Endometrial microvascular endothelial cells (primary cell): ENCODE measurements around the gene DUS1L. TPM values are rescaled to one million over a fixed set of nuclear protein-coding genes. Genes with fewer than 3 reads are reported as not detected.

Source experiments
- in situ Hi-C: cut with HindIII; loops from 2 replicates; pipeline ENCODE4 v1.10.0; 2017; ENCODE audit warnings: low sequenced_read_pairs, low pct_unique_long_range_greater_than_20kb; ENCODE audit errors: inconsistent ontology term
- total RNA-seq: library from RNA; depleted of rRNA; stranded (reverse); fragments of >200 nt; gene quantifications from one replicate; pipeline ENCODE4 v1.2.3, GENCODE V29; 2015; ENCODE audit errors: inconsistent ontology term

Gene DUS1L
- total RNA-seq, 1 donor from 2014 or later, result 70.0 TPM

DNA sequence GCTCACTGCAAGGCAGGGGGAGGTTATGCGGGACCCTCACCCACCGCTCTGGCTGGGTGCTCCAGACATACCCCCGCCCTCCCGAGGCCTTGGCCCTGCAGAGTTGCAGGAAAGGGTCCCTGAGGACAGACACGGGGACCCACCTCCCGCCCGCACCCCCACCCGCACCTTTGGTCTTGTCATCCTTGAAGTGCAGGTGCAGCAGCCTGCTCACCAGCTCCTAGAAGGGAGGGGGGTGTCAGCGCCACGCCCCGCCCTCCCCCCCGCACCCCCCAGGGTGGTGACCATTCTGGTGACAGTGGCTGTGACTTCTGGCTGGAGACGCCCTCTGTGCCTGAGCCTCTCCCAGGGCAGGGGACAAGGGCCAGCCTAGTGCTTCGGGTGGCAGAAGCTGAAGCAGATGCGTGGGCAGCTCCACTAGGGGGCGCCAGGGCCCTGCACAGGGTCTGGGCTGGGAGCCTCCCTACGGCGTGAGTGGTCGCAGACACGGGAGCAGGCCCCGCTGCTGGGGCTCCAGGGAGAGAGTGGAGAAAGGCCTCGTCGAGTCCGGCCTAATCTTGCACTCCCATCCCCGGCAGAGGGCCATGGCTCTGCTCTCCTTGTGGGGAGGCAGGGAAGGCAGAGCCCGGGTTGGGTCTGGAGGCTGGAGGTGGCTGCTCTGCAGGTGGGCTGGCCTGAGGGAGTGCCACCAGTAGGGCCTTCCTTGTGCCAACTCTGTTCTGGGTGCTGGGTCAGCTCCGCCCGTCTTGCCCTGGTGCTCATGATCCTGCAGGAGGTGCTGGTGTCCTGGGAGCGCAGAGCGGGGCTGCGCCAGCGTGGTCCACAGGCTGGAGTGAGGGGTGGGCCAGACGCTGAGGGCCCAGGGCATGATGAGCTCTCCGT is 45.7 kb downstream of the DUS1L start:
- in situ Hi-C loops, result no loop called here

DNA sequence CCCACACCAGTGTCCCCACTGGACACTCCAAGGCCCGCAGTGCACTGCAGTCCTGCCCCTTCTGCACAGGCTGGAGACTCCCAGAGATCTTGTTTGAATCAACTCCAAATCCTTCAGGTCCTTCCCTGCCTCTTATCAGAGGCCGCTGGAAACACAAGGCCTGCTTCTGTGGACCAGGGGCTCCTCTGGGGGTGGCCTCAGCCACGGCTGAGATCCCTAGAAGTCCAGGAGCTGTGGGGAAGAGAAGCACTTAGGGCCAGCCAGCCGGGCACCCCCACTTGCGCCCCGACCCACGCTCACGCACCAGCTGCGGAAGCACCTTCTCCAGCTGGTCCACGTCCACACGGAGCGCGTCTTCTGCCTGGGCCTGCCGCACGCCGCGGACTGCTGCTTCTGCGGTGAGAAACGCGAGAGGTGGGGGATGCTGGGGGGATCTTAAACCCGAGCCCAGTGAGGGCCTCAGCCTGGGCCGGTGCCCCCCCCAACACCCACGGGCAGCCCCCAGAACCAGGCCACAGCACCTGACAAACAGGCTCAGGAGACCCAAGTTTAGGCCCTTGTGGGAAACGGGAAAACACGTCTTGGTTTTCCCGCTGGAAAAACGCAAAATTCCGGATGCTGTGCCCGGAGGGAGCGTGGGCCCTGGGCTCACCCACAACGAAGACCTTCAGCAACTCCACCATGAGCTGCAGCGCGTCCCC is 46.5 kb downstream of the DUS1L start:
- in situ Hi-C loops, result no loop called here

DNA sequence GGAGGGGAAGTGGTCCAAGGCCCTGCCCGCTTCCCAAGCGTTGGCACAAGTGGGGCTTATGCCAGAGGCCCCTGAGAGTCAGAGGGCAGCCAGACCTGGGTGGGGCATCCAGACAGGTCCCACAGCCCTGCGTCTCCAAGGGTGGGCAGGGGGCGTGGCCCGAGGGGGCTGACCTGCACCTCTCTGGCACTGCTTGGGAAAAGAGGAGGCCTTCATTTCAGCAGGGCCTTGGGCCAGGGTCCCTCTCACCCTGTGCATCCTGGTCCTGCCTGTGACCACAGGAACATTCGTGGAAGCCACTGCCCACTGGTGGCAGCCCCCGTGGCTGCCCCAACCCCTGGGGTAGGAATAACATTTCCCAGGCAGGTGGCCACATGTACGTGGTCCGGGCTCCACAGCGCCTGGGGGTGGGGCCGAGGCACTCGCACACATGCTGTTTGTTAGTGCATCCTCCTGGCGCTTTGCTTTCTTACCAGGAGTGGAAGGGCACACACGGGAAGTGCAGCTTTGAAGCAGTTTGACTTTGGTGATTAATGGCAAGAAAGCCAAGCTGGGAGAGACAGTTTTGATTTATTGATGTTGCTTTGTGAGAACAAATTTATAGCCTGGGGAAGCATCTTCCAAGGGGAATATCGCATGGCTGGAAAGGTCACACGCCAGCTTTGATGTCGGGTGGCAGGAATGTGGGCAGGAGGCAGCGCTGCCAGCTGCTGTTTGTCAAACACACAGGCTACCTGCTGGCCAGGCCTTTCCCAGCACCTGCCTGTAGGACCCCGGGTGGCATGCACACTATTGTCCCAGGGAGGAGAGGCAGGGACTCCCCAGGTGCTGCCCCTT is 47.2 kb downstream of the DUS1L start:
- in situ Hi-C loops, result no loop called here

DNA sequence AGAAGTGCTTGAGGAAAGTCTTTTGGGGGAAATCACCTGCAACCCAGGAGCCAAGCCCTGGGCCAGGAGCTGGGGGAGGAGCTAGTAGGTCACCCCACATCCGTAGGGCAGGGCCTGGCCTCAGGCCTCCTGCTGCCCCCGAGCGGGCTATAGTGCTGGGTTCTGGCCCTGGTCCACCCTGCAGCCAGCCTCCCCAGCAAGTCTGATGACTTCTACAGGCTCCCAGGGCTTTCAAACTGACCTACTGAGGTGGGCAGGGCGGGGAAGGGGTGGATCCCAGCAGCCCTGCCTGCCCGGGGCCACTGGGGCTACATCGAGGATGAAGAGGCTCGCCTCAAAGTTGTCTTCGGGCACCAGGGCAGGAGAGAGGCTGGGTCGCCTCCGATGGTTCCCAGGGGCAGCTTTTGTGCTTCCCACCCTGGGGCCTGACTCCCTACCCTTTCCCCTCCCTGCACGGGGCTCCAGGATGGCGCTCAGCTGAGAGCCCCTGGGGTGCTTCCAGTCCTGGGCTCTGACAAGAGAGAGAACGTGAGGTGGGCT is 47.9 kb downstream of the DUS1L start:
- in situ Hi-C loops, result no loop called here

DNA sequence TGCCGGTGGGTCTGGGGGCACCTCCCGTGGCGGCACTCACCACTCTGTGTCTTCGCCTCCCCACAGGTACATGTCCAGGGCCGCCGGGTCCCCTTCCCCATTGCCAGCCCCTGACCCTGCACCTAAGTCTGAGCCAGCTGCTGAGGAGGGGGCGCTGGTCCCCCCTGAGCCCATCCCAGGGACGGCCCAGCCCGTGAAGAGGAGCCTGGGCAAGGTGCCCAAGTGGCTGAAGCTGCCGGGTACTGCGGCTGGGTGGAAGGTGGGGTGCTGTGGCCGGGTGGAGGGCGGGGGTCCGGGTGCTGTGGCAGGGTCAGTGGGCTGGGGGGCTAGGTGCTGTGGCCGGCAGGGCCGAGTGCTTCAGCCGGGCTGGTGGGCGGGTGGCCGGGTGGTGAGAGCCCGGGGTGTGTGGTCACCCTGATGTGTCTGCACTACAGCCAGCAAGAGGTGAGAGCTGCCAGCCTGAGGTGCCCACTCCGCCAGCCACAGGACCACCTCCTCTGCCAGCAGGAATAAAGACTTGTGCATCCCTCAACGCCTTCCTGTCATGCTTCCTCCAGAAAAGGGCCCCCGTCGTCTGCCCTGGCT is 48.6 kb downstream of the DUS1L start:
- in situ Hi-C loops, result no loop called here

DNA sequence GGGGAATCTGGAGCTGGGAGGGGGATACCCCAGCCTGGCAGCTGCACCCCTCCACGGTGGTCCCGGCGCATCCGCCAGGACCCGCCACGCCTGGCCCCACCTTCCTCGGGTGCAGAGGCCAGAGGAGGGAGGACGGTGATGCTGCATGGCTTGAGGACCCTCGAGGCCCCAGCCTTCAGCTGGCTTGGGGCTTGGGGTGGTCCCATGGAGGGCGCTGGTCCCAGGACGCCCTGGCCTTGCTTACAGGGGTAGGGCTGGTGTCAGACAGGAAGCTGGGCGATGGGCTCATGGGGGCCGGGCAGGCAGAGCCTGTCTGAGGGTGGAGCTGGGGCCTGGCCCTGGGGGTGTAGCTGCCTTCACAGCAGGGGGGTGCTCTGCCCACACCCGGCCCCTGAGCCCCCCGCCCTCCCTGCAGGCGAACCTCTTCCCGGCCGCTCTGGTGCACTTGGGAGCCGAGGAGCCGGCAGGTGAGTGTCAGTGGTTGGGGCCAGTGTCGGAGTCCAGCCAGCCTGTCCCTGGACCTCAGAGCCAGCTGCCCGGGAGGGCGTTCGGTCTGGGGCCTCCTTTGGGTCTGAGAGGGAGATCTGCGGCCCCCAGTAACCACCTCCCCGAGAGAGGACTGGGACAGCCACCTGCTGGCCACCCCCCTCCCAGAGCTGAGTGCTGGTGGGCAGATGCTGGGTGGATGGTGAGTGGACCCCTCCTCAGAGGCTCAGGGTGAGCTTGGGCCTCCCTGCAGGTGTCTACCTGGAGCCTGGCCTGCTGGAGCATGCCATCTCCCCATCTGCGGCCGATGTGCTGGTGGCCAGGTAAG is 49.3 kb downstream of the DUS1L start:
- in situ Hi-C loops, result no loop called here

DNA sequence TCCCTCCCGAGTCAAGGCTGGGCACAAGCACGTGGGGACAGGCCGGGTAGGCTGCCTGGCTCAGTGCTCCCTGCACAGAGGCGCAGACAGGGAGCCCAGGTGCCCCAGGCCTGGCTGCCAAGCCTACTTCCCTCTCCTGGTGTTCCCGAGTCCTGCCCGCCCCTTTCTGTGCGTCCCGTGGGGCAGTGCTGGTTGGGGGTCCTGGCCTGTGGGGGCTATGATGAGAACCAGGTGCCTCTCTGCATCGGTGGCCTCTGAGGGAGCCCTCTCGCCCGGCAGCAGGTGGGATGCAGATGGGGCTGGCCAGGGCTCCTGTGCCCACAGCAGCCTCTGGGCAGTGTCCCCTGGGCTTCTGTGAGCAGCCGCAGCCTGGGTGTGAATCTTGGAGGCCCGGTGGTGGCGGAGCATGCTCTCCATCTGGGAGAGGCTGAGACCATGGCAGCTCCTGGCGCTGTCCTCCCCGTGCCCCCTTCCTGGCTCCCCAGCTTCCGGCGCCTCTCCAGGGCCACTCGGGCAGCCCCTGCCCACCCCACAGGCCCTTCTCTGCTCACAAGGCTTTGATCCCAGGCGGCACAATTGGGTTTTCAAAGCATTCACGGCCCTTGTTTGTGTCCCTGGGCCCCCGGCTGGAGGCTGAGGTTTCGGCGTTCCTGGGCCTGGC is 50.2 kb downstream of the DUS1L start:
- in situ Hi-C loops, result no loop called here

DNA sequence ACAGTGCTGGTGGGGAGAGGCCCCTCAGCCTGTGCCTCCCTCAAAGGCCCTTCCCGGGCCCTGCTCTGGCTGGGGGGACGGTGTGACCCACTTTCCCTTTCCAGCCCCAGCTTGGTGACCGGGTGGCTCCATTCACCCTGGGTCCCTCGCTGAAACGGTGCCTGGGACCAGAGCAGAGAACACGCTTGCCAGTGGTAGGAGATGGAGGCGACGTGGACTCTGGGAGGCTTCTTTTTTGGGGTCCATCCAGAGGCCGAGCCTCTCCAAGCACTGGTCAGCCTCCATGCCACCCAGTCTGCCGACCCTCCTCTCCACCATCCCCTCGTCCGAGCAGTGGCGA is 50.7 kb downstream of the DUS1L start:
- in situ Hi-C loops, result no loop called here

DNA sequence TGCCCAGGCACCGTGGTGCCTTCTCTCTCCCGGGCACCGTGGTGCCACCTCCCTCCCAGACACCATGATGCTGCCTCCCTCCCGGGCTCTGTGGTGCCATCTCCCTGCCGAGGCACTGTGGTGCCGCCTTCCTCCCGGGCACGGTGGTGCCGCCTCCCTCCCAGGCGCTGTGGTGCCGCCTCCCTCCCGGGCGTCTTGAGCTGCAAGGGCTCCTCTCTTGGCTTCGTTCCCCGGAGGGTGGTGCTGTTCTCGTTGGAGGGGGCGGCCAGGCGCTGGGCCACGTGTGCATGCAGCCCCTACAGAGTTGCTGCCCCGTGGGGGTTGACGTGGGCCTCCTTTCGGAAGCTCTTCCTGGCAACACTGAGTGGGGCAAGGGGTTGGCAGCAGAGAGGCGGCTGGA is 51.2 kb downstream of the DUS1L start:
- in situ Hi-C loops, result no loop called here

DNA sequence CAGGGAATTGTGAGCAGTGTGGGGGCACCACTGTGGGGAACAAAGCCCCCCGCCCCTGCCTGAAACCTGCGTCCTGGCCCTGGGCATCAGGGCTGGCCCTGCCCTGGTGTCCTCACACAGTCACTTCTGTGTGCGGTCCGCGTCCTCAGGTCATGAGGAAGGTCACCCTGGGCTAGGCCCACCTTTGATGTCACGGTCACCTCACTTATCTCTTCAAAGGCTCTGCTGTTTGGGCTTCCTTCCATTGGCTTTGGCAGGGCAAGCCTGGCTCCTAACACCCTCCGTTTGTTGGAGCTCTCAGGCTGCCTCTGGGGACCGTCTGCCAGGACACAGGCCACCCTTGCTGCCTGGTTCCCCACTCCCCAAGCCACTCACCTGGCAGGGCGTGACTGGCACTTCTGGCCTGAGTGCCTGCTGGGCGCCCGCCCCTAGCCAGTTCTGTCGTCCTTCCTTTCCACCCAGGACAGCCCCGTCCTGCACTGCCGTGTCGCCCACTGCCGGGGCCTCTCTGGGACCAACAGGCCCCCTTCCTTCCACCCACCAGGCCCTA is 51.8 kb downstream of the DUS1L start:
- in situ Hi-C loops, result no loop called here

DNA sequence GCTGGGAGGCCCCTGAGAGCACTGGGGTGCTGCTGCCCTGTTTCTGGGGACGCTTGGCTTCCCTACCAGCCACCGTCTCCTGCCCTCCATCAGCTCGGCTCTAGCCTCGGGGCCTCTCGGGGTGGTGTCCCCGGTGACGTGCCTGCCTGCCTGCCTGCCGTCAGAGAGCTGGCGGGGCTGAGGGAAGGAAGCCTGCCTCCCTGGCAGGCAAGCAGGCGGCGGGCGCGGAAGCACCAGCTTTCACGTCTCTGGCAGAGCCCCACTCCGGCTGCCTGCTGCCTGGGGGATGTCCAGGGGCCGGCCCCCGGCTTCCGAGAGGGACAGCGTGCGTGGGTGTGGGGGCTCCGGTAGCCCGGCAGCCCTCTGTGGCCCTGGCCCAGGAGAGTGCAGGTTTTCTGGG is 52.3 kb downstream of the DUS1L start:
- in situ Hi-C loops, result no loop called here

DNA sequence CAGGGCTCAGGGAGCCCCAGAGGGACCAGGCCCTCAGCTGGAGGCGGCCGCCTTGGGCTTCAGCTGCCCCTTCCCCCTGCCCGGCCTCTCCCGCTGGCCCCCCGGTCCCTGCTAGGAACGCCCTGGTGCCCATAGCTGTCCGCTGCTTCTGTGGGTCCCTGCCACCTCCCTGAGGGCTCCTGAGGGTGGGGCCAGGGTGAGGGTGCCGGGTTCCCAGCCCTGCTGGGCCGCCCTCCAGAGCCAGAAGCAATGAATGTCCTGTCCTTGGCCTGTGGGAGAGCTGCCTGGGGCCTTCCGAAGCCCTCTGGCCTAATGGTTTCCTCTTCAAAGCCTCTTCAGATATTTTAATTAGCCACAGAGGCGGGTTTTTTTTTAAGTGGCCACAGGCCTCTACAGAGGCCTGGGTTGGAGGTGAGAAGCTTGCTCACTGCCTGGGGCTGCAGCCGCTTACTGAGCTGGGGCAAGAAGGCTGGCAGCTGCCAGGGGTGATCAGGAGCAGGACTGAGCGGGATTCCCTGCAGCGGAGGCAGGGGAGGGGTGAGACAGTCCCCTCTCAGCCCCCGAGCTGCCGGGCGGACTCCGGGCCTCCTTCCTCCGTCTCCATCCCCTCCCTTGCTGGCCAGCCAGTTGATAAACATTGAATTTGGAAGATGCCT is 52.8 kb downstream of the DUS1L start:
- in situ Hi-C loops, result no loop called here

DNA sequence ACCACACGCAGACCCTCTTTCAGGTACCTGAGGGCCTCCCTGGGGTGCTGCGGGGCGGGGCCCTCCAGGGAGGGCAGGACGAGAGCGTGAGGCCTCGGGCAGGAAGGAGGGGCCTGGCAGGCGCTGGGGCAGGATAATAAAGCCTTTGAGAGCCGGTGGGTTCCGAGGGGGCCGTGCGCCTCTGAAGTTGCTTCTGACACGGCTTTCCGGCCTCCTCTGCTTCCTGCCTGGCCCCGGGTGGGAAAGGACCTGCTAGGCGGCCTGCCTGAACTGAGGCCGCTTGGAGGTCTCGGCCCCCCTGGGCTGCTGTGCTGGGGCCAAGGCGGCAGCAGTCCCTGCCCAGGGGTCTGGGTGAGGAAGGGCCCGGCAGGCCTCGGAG is 53.4 kb downstream of the DUS1L start:
- in situ Hi-C loops, result no loop called here

DNA sequence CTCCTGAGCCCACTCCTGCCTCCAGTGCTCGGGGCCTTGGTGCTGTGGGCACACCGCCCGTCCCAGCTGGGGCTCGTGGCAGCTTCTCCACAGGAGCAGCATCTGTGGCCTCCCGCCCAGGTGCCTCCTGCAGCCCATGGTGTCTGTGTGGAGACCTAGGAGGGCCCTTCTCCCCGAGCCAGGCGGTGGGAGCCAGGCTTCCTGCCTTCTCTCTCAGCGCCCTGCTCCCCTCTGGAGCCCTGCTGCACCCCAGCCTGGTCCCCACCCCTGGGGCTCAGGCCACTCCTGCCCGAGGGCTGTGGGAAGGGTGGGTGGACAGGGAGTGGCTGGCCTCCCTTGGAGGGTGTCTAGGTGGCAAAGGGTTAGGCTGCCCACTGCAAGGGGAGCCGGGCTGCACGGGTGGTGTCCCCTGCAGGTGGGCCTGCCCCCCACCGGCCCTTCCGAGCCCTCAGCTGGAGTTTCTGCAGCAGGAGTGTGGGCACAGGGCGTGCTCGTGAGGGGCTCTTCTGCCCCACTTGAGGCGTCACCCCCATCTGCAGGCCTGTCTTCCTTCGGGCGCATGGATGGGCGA is 53.9 kb downstream of the DUS1L start:
- in situ Hi-C loops, result no loop called here

DNA sequence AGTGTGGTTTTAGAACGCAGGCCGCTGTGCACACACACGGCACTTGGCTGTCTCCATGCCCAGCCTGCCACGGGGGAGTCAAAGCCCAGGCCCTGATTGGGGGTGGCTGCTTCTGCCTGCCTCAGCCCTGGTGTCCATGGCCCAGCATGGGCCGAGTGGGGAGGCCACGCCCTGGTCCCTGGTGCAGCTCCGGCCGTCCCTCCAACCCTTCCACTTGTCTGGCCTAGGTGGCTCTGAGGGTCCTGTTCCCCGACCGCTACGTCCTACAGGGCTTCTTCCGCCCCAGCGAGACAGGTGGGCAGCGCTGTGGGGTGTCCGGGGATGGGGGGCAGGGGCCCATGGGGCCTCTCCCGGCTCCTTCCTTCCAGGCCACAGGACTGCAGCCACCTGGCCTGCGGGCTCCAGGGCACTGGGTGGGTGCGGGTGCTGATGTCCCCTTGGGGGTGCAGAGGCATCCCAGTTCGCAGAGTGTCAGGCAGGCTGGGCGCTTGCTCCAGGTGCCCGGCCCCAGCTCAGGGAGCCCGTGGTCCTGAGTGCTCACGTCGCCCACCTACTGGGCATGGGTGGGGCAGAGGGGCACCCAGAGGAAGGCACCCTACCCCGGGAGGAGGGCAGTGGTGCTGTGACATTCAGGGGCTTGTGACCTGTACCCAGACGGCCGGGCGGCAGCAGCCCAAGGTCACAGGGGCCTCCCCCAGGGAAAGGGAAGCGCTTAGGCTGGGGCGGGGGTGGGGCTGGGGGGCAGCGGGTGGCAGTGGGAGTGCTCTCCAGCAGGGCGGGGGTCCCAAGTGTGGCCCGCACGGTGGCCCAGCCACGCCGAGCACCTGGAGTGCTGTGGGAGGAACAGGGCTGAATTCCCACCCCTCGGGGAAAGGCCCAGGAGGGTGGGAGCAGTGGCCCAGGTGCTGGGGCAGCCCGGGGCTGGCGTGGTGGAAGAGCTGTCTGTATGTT is 54.8 kb downstream of the DUS1L start:
- in situ Hi-C loops, result no loop called here

DNA sequence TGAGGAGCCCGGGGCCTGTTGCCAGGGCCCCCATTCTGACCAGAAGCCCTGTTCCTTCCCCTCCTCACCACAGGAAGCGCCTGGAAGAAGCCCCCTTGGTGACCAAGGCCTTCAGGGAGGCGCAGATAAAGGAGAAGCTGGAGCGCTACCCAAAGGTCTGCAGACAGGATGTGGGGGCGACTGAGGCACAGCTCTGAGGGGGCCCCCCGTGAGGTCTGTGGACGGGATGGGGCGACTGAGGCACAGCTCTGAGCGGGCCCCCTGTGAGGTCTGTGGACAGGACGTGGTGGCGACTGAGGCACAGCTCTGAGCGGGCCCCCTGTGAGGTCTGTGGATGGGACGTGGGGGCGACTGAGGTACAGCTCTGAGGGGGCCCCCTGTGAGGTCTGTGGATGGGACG is 56.2 kb downstream of the DUS1L start:
- in situ Hi-C loops, result no loop called here
